T follicular helper cell (primary cell): Measurements from ENCODE around the gene CPXM2.

Source experiments
- DNase-seq: peaks from one replicate; pipeline ENCODE4 v3.0.0-alpha.2; 2020; ENCODE audit warnings: low read depth

Gene CPXM2

GRCh38 chr10:123772645-123773508 lies 118.7 kb downstream of the CPXM2 start:
- DNase-seq: no peak

- DNase-seq: no peak
Observed at GRCh38 chr10:123771877-123772644, 119.5 kb downstream of the CPXM2 start.

- DNase-seq: no peak
Observed at GRCh38 chr10:123769647-123770046, 122.0 kb downstream of the CPXM2 start.

DNA sequence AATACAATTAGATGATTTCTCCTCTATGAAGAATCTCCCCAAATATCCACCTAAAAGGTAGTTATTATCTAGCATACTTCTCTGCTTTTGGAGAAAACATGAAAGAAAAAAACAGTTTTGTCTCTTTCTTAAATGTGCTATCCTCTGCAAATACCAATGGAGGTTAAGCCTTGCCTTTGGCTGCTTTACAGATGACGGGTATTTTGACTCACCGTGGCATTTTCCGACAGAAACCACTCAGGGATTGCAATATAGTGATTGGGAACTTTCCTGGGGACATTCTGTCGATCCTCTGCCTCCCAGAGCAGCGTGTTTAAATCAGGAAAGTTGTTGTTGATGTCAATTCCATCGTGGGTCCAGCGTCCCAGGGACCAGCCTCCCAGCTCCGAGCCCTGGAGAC lies 124.8 kb downstream of the CPXM2 start:
- no peak for DNase-seq

DNA sequence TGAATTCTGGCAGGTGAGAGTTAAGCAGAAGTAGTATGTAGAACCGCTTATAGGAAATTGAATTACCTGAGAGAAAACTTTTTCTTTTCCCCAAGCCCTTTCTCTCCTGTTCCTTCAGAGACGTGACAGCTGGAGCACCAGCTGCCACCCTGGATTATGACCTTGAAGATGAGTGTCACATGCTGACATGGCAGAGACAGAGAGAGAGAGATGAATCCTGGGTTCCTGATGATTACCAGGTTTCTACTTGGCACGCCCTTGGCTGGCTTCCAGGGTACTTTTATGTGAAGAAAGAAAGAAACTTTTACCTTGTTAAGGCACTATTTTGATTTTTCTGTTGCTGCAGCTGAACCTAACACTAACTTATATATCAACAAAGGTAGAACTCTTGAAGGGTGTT lies 125.6 kb downstream of the CPXM2 start:
- no peak for DNase-seq

DNA sequence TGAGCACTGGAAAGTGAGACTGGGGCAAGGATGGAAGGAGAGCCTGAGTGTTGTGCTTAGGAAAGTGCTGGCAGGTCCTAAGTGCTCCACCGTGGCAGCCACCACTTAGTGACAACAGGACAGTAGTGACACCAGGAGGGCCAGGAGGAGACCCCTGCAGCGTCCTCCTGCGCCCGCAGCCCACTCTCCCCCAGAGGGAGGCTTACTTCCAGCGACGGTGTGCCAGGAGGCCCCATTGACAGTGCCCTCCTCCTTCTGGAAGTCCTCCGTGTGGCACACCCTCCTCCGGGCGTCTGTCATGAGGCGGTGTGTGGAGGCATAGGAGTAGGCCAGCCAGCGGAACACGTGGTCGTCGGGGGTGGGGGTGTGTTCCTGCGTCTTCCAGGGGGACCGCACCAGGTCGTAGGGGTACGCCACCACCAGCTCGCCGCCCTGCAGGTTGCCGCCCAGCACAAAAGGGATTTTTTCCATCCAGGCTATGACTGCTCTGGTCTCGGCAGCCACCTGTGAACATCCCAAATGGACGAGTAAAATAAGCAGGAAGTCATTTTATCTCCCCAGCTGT lies 129.9 kb downstream of the CPXM2 start:
- no peak for DNase-seq

- no peak for DNase-seq
Observed at GRCh38 chr10:123761038-123761428, 130.6 kb downstream of the CPXM2 start.

DNA sequence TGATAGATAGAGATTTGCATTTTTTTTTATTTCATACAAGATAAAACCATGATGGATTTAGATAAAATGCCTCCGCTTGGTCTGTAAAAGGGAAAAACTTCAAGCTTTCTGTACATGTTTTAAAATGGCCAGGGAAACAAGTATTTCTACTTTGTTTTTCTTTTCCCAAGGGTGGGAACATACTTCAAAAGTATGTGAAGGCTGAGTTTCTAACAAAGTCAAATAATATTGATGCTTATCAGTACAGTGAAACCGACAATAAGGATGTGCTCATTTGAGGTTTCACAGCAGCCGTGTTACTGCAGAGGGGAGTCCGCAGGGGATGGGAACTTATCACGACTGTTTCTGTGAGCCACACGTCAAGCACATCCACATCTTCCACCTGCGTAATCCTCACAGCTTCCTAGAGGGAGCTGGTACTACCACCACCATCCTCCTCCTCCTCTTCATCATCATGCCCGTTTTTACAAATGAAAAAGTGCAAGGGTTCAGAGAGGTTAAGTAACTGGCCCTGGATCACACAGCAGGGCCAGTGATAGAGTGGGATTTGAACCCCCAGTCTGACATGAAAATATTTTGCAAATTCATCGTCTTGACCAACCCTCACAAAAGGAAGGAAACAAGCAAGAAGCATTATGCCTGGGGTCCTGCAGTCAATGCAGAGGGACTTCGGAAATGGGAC lies 131.1 kb downstream of the CPXM2 start:
- DNase-seq: no peak

- no peak for DNase-seq
Observed at GRCh38 chr10:123759501-123760031, 132.0 kb downstream of the CPXM2 start.

DNA sequence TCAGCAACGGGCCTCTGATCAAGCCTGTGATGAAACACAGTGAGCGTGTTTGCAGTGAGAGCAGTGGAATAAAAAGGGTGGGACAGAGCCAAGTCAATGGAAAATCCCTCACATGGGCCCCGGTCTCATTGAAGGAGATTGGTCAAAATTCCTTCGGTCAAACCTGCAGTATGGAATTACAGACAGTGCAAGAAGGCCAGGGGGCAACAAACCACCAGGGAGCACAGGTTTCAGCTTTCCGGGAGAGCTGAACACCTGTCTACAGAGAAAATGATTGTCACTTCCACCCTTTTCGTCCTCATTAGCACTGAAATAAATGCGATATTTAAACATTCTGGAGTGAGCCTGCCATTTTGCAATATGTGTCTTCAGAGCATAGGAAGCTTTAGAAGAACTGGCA lies 132.6 kb downstream of the CPXM2 start:
- no peak for DNase-seq

- no peak for DNase-seq
Observed at GRCh38 chr10:123757853-123758252, 133.8 kb downstream of the CPXM2 start.

DNA sequence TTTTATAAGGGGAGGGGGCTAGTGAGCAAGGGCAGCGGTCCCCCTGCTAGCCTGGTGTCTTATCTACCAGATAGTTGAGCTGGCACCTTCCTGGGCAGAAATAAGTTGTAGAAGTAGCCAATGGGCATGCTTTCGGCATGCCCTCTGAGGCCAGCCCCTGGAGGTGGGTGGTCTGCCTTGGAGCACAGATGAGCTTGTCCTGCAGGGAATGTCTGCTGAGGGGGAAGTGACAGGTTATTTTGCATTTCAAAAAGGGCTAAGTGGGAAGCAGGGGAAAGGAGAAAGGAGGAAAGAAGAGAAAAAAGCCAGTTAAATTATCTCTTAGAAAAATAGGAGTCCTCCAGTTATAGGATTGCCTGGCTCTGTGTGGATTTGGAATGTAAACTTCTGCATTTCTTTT lies 136.5 kb downstream of the CPXM2 start:
- no peak for DNase-seq

- DNase-seq: no peak
Observed at GRCh38 chr10:123754123-123754522, 137.5 kb downstream of the CPXM2 start.

DNA sequence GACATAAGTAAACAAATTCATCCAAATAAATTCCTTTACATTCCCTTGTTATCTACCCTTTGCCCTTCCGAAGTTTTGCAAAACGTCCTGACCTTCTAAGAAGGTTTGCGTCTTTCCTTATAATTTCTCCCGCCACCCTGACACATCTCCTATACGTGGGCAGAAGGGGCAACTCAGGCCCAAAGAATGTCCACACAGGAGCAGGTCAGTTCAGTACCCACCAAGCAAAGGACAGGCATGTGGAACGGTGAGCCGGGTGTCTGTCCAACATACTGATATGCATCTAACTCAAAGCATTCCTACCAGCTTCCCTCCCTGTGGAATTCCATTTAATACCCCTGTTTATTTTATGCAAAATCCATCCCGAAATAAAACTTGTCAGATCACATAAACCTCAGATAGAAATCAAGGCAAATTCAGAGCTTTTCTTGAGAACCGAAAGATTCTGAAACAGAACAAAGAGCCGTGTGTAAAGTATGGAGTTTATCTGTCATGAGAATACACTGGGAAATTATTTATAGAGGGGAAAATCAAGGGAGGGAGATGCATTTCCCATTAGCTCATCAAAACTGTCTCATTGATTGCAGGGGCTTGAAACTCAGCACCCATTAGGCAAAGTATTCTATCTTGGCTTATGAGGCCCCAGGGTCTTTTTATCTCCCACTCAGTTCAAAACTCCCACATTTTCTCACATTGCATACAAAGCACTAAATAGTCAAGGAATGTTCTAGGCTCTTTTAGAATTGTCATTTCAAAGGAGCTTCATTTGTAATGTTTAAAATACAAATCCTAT lies 140.1 kb downstream of the CPXM2 start:
- DNase-seq: no peak

GRCh38 chr10:123750901-123751300 lies 140.7 kb downstream of the CPXM2 start:
- no peak for DNase-seq

- no peak for DNase-seq
Observed at GRCh38 chr10:123748711-123749110, 142.9 kb downstream of the CPXM2 start.

DNA sequence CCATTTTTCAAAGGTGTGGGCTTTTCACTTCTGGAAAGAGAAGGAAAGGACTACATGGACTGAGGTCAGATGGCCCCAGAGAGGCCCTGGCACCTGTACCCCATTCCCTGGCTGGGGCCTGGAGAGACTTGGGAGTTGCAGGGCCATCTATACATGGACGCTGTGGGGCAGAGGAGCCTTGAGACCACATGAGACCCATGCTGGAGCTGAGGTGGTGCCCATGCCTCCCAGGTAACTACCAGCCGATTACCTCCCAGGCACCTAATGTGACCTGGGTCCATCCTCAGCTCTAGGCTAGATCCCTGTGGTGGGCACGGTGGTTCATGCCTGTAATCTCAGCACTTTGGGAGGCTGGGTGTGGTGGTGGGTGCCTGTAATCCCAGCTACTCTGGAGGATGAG lies 144.2 kb downstream of the CPXM2 start:
- no peak for DNase-seq

- no peak for DNase-seq
Observed at GRCh38 chr10:123746942-123747341, 144.7 kb downstream of the CPXM2 start.

GRCh38 chr10:123746520-123746919 lies 145.1 kb downstream of the CPXM2 start:
- no peak for DNase-seq

GRCh38 chr10:123746061-123746460 lies 145.5 kb downstream of the CPXM2 start:
- no peak for DNase-seq

- no peak for DNase-seq
Observed at GRCh38 chr10:123744224-123744536, 147.4 kb downstream of the CPXM2 start.
